Left ventricle myocardium inferior (tissue), 1 donor: ENCODE data around the gene AKAP10. TPM values are rescaled to one million over a fixed set of nuclear protein-coding genes. Genes with fewer than 3 reads are reported as not detected.

Experiments
- DNase-seq: peaks from one replicate; pipeline ENCODE4 v3.0.0-alpha.2; 2020
- H3K27ac ChIP-seq: fragments of 200-600 bp; replicated peaks from 2 replicates; pipeline ENCODE4 v1.8.0; 2021
- H3K27me3 ChIP-seq: fragments of 200-600 bp; 2 replicates; pipeline ENCODE4 v1.8.0; 2021; ENCODE audit warnings: low read depth
- H3K36me3 ChIP-seq: fragments of 200-600 bp; 2 replicates; pipeline ENCODE4 v1.8.0; 2021
- H3K4me1 ChIP-seq: fragments of 200-600 bp; 2 replicates; pipeline ENCODE4 v1.8.0; 2021
- H3K4me3 ChIP-seq: fragments of 200-600 bp; 2 replicates; pipeline ENCODE4 v1.8.0; 2021; ENCODE audit warnings: mild to moderate bottlenecking, moderate library complexity
- H3K9me3 ChIP-seq: fragments of 200-600 bp; replicated peaks from 2 replicates; pipeline ENCODE4 v1.8.0; 2021
- CTCF ChIP-seq: fragments of 200-600 bp; IDR thresholded peaks from 2 replicates; pipeline ENCODE4 v1.8.0; 2021; ENCODE audit warnings: antibody characterized with exemption, mild to moderate bottlenecking, borderline replicate concordance
- intact Hi-C: fragments of 100-400 bp; cut with micrococcal nuclease; formaldehyde crosslinking; loops from one replicate; pipeline ENCODE4 v1.11.0; 2022
- total RNA-seq: library from RNA; stranded (reverse); fragmentation: NEBNext Ultra II Directional; extraction: Animal tissue kit (Norgen Biotek cat#: 25700); gene quantifications from one replicate; pipeline ENCODE4 v1.2.1, GENCODE V29; 2021
- donor health status: DM: no; HTN: yes; CAD: no; lungs with severe emphysema.

The AKAP10 gene
- total RNA-seq, 1 donor from 2014 or later = 12.9 TPM

- no peaks in the 10 kb centered on the region for H3K36me3 ChIP-seq
- no peaks in the 10 kb centered on the region for H3K9me3 ChIP-seq
- DNase-seq = no peak
- no peaks in the 10 kb centered on the region for H3K27me3 ChIP-seq
- H3K27ac ChIP-seq = no peak overlapping the region
- no peaks in the 10 kb centered on the region for H3K4me1 ChIP-seq
- TF ChIP-seq CTCF = no peak
- H3K4me3 ChIP-seq = no peak overlapping the region
- intact Hi-C loops = no loop called here
Measured at GRCh38 chr17:19886116-19886515, 91.5 kb downstream of the AKAP10 start.

GRCh38 chr17:19883537-19884215 lies 94.0 kb downstream of the AKAP10 start:
- Histone ChIP-seq H3K4me1 (no peaks in the 10 kb centered on the region), H3K27ac (no peak overlapping the region), H3K36me3 (no peaks in the 10 kb centered on the region), H3K27me3 (peaks cover 14% of the 10 kb centered on the region), H3K9me3 (no peaks in the 10 kb centered on the region), H3K4me3 (no peak overlapping the region)
- intact Hi-C loops = no loop called here
- DNase-seq = no peak
- no peak for TF ChIP-seq CTCF

- no peak for DNase-seq
- Histone ChIP-seq H3K4me3 (no peak overlapping the region), H3K4me1 (no peaks in the 10 kb centered on the region), H3K27me3 (peaks cover 33% of the 10 kb centered on the region), H3K36me3 (no peaks in the 10 kb centered on the region), H3K9me3 (no peaks in the 10 kb centered on the region), H3K27ac (no peak overlapping the region)
- TF ChIP-seq CTCF = no peak
- intact Hi-C loops = no loop called here
Measured at GRCh38 chr17:19880393-19880792, 97.2 kb downstream of the AKAP10 start.

GRCh38 chr17:19877364-19877945 lies 100.2 kb downstream of the AKAP10 start:
- no peaks in the 10 kb centered on the region for H3K9me3 ChIP-seq
- intact Hi-C loops = no loop called here
- H3K27me3 ChIP-seq = peaks cover 33% of the 10 kb centered on the region
- no peak for DNase-seq
- no peaks in the 10 kb centered on the region for H3K4me1 ChIP-seq
- no peaks in the 10 kb centered on the region for H3K36me3 ChIP-seq
- no peak for TF ChIP-seq CTCF
- H3K27ac ChIP-seq = no peak overlapping the region
- no peak overlapping the region for H3K4me3 ChIP-seq

- Histone ChIP-seq H3K36me3 (no peaks in the 10 kb centered on the region), H3K4me1 (no peaks in the 10 kb centered on the region), H3K4me3 (no peak overlapping the region), H3K9me3 (no peaks in the 10 kb centered on the region), H3K27me3 (peaks cover 33% of the 10 kb centered on the region), H3K27ac (peak overlapping the region; percentile 16)
- TF ChIP-seq CTCF = no peak
- intact Hi-C loops = no loop called here
- DNase-seq = peak; percentile 64
Measured at GRCh38 chr17:19876529-19877161, 101.0 kb downstream of the AKAP10 start.
